ENCODE measurements around the gene DNHD1. TPM values are rescaled to one million over a fixed set of nuclear protein-coding genes. Genes with fewer than 3 reads are reported as not detected.

The DNHD1 gene
- total and polyA plus RNA-seq, 9 of the 15 experiments (the other 6 are each of a cell fraction or from before 2014, with no cell fraction given): 0.82 to 9.7 (median 3.8) TPM

DNA sequence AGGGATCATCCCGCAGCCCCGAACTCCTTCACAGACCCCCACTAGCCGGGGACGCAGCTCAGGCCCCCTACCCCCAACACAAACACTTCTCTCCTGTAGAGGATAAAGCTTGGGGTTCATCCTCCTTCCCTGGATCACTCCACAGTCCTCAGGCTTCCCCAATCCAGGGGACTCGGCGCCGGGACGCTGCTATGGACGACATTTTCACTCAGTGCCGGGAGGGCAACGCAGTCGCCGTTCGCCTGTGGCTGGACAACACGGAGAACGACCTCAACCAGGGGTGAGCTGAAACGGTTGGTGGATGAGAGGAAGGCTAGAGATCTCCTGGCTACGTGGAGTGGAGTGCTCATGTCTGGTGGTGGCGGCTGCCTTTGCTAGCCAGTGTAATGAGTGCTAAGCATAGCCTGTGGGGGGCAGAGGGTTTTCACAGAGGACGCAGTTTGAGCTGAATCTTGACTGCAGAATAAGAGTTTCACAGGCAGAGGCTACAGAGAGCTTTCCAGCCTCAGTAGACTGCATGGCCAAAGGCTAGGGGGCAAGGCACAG, 107.1 kb downstream of the DNHD1 start (continued):
- TF ChIP-seq TEAD1 (CRISPR knock-in tag; IDR thresholded peaks at IDR 0.05): no peak
- TF ChIP-seq SNRNP70 (optimal IDR thresholded peaks at IDR 0.05; ENCODE audit: low read depth, low read length): no peak
- no peak for TF ChIP-seq ZNF184 (CRISPR knock-in tag; IDR thresholded peaks at IDR 0.05)
- TF ChIP-seq, protein P1, sequence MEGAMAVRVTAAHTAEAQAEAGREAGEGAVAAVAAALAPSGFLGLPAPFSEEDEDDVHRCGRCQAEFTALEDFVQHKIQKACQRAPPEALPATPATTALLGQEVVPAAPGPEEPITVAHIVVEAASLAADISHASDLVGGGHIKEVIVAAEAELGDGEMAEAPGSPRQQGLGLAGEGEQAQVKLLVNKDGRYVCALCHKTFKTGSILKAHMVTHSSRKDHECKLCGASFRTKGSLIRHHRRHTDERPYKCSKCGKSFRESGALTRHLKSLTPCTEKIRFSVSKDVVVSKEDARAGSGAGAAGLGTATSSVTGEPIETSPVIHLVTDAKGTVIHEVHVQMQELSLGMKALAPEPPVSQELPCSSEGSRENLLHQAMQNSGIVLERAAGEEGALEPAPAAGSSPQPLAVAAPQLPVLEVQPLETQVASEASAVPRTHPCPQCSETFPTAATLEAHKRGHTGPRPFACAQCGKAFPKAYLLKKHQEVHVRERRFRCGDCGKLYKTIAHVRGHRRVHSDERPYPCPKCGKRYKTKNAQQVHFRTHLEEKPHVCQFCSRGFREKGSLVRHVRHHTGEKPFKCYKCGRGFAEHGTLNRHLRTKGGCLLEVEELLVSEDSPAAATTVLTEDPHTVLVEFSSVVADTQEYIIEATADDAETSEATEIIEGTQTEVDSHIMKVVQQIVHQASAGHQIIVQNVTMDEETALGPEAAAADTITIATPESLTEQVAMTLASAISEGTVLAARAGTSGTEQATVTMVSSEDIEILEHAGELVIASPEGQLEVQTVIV (CRISPR knock-in tag; IDR thresholded peaks at IDR 0.05; ENCODE audit: borderline replicate concordance): no peak
- TF ChIP-seq WHSC1 (IDR thresholded peaks at IDR 0.05; ENCODE audit: low read length): no peak
- TF ChIP-seq ETV6 (IDR thresholded peaks at IDR 0.05; ENCODE audit: borderline replicate concordance in 1 of 2, low read depth in 2 of 2, low read length in 1 of 2): no peak
- TF ChIP-seq ETV6 (CRISPR knock-in tag; IDR thresholded peaks at IDR 0.05; ENCODE audit: borderline replicate concordance): no peak
- TF ChIP-seq FOXJ3 (CRISPR knock-in tag; IDR thresholded peaks at IDR 0.05): no peak
- TF ChIP-seq, protein P2, sequence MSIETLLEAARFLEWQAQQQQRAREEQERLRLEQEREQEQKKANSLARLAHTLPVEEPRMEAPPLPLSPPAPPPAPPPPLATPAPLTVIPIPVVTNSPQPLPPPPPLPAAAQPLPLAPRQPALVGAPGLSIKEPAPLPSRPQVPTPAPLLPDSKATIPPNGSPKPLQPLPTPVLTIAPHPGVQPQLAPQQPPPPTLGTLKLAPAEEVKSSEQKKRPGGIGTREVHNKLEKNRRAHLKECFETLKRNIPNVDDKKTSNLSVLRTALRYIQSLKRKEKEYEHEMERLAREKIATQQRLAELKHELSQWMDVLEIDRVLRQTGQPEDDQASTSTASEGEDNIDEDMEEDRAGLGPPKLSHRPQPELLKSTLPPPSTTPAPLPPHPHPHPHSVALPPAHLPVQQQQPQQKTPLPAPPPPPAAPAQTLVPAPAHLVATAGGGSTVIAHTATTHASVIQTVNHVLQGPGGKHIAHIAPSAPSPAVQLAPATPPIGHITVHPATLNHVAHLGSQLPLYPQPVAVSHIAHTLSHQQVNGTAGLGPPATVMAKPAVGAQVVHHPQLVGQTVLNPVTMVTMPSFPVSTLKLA (conservative IDR thresholded peaks at IDR 0.05): no peak
- TF ChIP-seq, protein P3, sequence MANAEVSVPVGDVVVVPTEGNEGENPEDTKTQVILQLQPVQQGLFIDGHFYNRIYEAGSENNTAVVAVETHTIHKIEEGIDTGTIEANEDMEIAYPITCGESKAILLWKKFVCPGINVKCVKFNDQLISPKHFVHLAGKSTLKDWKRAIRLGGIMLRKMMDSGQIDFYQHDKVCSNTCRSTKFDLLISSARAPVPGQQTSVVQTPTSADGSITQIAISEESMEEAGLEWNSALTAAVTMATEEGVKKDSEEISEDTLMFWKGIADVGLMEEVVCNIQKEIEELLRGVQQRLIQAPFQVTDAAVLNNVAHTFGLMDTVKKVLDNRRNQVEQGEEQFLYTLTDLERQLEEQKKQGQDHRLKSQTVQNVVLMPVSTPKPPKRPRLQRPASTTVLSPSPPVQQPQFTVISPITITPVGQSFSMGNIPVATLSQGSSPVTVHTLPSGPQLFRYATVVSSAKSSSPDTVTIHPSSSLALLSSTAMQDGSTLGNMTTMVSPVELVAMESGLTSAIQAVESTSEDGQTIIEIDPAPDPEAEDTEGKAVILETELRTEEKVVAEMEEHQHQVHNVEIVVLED (CRISPR knock-in tag; IDR thresholded peaks at IDR 0.05): no peak
- TF ChIP-seq CBX2 (IDR thresholded peaks at IDR 0.05; ENCODE audit: insufficient read depth, low read length, poor library complexity, severe bottlenecking): no peak
- TF ChIP-seq RUNX1 (IDR thresholded peaks at IDR 0.05; ENCODE audit: low read depth): no peak
- no peak for TF ChIP-seq SNIP1 (IDR thresholded peaks at IDR 0.05; ENCODE audit: low read depth)
- TF ChIP-seq RBFOX2 (IDR thresholded peaks at IDR 0.05; ENCODE audit: low read depth, low read length): no peak
- no peak for TF ChIP-seq NR2C2 (CRISPR knock-in tag; IDR thresholded peaks at IDR 0.05)
- TF ChIP-seq NR2C2 (tag; IDR thresholded peaks at IDR 0.05): no peak
- TF ChIP-seq, protein P4, sequence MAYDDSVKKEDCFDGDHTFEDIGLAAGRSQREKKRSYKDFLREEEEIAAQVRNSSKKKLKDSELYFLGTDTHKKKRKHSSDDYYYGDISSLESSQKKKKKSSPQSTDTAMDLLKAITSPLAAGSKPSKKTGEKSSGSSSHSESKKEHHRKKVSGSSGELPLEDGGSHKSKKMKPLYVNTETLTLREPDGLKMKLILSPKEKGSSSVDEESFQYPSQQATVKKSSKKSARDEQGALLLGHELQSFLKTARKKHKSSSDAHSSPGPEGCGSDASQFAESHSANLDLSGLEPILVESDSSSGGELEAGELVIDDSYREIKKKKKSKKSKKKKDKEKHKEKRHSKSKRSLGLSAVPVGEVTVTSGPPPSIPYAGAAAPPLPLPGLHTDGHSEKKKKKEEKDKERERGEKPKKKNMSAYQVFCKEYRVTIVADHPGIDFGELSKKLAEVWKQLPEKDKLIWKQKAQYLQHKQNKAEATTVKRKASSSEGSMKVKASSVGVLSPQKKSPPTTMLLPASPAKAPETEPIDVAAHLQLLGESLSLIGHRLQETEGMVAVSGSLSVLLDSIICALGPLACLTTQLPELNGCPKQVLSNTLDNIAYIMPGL (CRISPR knock-in tag; IDR thresholded peaks at IDR 0.05): no peak; the same call in 1 of the 2 replicates
- no peak for TF ChIP-seq NFRKB (IDR thresholded peaks at IDR 0.05; ENCODE audit: low read depth)
